ENCODE results near the gene SLC23A1. TPM values are rescaled to one million over a fixed set of nuclear protein-coding genes. Genes with fewer than 3 reads are reported as not detected.
A peak's percentile ranks its signal among the peaks of the same experiment; 100 is the strongest.

The SLC23A1 gene
- polyA plus RNA-seq, 2 of the 4 experiments (the other 2 are of a cell fraction) = 4.3 to 7.7 TPM

DNA sequence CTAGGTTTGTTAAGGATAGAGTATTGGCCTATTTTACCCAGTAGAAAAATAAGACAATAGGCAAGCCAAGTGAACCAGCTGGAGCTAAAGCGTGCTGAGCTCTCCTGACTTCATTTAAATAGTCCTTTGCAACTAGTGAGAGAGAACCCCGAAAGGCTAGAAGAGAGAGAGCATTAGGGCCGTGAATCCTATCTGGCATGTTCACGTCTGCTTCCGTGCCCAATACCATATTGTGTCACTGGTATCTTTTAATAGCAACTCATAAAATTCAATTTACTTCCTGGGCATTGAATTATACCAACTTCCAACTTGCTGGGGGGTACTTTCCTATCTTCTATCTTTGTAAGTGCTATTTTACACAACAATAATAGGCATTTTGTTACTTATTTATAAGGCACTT lies 42.4 kb upstream of the SLC23A1 start:
- Histone ChIP-seq H3K4me1 (no peaks in the 10 kb centered on the region), H3K4me2 (no peak overlapping the region), H3K9me3 (no peaks in the 10 kb centered on the region), H3K4me3 (no peak overlapping the region), H3K27ac (no peak overlapping the region)
- CTCF ChIA-PET = interaction anchor here (1.6 to 13.8 kb wide), 3 partner anchors 11 to 92 kb away, joined by 5 to 392 read pairs (median 88); partner anchors contain the start of gene DNAJC18
- FAIRE-seq = no peak
- WGBS (ENCODE audit: missing lambda C conversion rate) = 86% methylated on average over 5 of the region's 5 CpGs
- ATAC-seq = no peak
- TF ChIP-seq ZNF302 (CRISPR knock-in tag; IDR thresholded peaks at IDR 0.05) = no peak
- TF ChIP-seq POLR2A (IDR thresholded peaks at IDR 0.05; ENCODE audit: low read length) = no peak
- no peak for TF ChIP-seq EHF (CRISPR knock-in tag; IDR thresholded peaks at IDR 0.05)
- TF ChIP-seq RFX5 (IDR thresholded peaks at IDR 0.05) = no peak
- TF ChIP-seq EP300 (IDR thresholded peaks at IDR 0.05) = no peak
- no peak for TF ChIP-seq HEYL (CRISPR knock-in tag; IDR thresholded peaks at IDR 0.05)
- TF ChIP-seq, protein P1, sequence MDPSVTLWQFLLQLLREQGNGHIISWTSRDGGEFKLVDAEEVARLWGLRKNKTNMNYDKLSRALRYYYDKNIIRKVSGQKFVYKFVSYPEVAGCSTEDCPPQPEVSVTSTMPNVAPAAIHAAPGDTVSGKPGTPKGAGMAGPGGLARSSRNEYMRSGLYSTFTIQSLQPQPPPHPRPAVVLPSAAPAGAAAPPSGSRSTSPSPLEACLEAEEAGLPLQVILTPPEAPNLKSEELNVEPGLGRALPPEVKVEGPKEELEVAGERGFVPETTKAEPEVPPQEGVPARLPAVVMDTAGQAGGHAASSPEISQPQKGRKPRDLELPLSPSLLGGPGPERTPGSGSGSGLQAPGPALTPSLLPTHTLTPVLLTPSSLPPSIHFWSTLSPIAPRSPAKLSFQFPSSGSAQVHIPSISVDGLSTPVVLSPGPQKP (IDR thresholded peaks at IDR 0.05; ENCODE audit: low read depth, low read length) = no peak
- TF ChIP-seq, protein P2, sequence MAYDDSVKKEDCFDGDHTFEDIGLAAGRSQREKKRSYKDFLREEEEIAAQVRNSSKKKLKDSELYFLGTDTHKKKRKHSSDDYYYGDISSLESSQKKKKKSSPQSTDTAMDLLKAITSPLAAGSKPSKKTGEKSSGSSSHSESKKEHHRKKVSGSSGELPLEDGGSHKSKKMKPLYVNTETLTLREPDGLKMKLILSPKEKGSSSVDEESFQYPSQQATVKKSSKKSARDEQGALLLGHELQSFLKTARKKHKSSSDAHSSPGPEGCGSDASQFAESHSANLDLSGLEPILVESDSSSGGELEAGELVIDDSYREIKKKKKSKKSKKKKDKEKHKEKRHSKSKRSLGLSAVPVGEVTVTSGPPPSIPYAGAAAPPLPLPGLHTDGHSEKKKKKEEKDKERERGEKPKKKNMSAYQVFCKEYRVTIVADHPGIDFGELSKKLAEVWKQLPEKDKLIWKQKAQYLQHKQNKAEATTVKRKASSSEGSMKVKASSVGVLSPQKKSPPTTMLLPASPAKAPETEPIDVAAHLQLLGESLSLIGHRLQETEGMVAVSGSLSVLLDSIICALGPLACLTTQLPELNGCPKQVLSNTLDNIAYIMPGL (CRISPR knock-in tag; IDR thresholded peaks at IDR 0.05; ENCODE audit: borderline replicate concordance) = no peak
- TF ChIP-seq SMC3 (IDR thresholded peaks at IDR 0.05) = no peak
- TF ChIP-seq EHMT2 (IDR thresholded peaks at IDR 0.05; ENCODE audit: low read depth) = no peak
- no peak for TF ChIP-seq ZFP36 (IDR thresholded peaks at IDR 0.05; ENCODE audit: borderline replicate concordance, partially characterized antibody)
- TF ChIP-seq ATOH8 (CRISPR knock-in tag; IDR thresholded peaks at IDR 0.05; ENCODE audit: low read depth) = no peak
- TF ChIP-seq HOXA7 (CRISPR knock-in tag; IDR thresholded peaks at IDR 0.05) = no peak
- TF ChIP-seq CBX2 (IDR thresholded peaks at IDR 0.05; ENCODE audit: borderline replicate concordance, low read depth) = no peak
- TF ChIP-seq SREBF2 (IDR thresholded peaks at IDR 0.05) = no peak
- no peak for TF ChIP-seq CEBPB (IDR thresholded peaks at IDR 0.05)
- no peak for TF ChIP-seq FOXS1 (CRISPR knock-in tag; IDR thresholded peaks at IDR 0.05)
- no peak for TF ChIP-seq FOSL2 (IDR thresholded peaks at IDR 0.05)
- no peak for TF ChIP-seq FOSL2 (CRISPR knock-in tag; IDR thresholded peaks at IDR 0.05)
- TF ChIP-seq KDM1A (IDR thresholded peaks at IDR 0.05; ENCODE audit: low read depth) = no peak
- TF ChIP-seq FOSB (CRISPR knock-in tag; IDR thresholded peaks at IDR 0.05) = no peak
- no peak for DNase-seq (ENCODE audit: low read depth in 1 of 2, low spot score in 1 of 2)
- POLR2A ChIA-PET = interaction anchor here (1.0 kb wide), 1 partner anchor 13 kb away, joined by 3 read pairs; no protein-coding TSS in a partner anchor

DNA sequence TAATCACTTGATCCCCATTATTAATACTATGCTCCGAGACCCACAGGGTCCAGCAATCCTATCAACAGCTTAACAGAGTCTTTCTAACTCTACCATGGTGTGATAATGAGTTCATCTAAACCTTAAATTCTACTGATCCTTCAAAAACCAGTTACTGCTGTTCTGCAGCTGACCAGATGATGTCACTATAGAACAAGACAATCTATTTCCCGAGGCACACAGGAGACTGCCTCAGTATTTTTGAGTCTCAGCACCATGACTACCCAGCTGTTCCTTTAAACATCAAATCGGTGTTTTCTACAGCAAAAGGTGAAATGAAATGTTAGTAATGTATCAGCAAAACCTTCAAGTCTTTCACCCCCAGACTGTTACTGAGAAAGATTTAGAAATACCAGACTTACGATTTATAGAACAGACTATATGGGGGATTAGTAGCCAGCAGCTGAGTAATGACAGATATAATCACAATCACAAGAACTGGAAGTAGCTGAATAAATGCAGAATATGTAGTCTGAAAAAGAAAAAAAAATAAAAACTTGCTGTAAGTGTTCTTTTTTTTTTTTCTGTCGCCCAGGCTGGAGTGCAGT lies 39.3 kb upstream of the SLC23A1 start:
- Histone ChIP-seq H3K4me3 (no peak overlapping the region), H3K4me2 (no peak overlapping the region), H3K27ac (no peak overlapping the region), H3K4me1 (no peaks in the 10 kb centered on the region), H3K9me3 (no peaks in the 10 kb centered on the region)
- 40% methylated on average over 5 of the region's 5 CpGs for WGBS (ENCODE audit: missing lambda C conversion rate)
- FAIRE-seq = no peak
- ChIA-PET CTCF (interaction anchor here (0.6 to 13.8 kb wide), 47 partner anchors 8 to 1232 kb away, joined by 3 to 392 read pairs (median 4); partner anchors contain the start of genes DNAJC18, SPATA24 and STING1), POLR2A (no interaction called here)
- peak; percentile 87 to 92 for ATAC-seq
- no peak for TF ChIP-seq NR3C1 (IDR thresholded peaks at IDR 0.05)
- peak; percentile 92 to 97 for TF ChIP-seq RAD21 (conservative IDR thresholded peaks at IDR 0.05 in 1 of 2, IDR thresholded peaks at IDR 0.05 in 1 of 2)
- peak; percentile 95 for TF ChIP-seq CTCF (IDR thresholded peaks at IDR 0.05)
- TF ChIP-seq SMC3 (IDR thresholded peaks at IDR 0.05) = peak; percentile 73
- DNase-seq (ENCODE audit: low read depth in 1 of 2, low spot score in 1 of 2) = peak; percentile 69 to 85

Measured in A549 (cell line).